Endothelial cell of umbilical vein (primary cell): Measurements from ENCODE around the gene ZNF678. TPM values are rescaled to one million over a fixed set of nuclear protein-coding genes. Genes with fewer than 3 reads are reported as not detected.
A peak's percentile ranks its signal among the peaks of the same experiment; 100 is the strongest.

Experiments used
- Bru-seq: library from RNA; stranded (reverse); fragments of 400-500 nt; gene quantifications from one replicate; lab custom pipeline; 2021; lab: Mats Ljungman, UMichigan
- BruChase-seq, 2 experiments: library from RNA; stranded (reverse); fragments of 400-500 nt; gene quantifications; one replicate each; lab custom pipeline; 2021; lab: Mats Ljungman, UMichigan
- BruUV-seq: library from RNA; stranded (reverse); fragments of 400-500 nt; replicated peaks from 2 replicates; lab custom pipeline; 2021; lab: Mats Ljungman, UMichigan
- CTCF ChIA-PET: fragments of 300-600, 350-600 bp; sonication (Branson Sonifier 250); formaldehyde crosslinking; loops from one replicate; lab custom pipeline; 2021; ENCODE audit warnings: antibody characterized with exemption, inconsistent platforms; lab: Charles Lee
- POLR2A ChIA-PET: fragments of 300-600, 350-600 bp; sonication (Branson Sonifier 250); formaldehyde crosslinking; loops from one replicate; lab custom pipeline; 2021; ENCODE audit warnings: antibody characterized with exemption, inconsistent platforms; lab: Charles Lee
- DNase-seq: peaks from one replicate; pipeline ENCODE4 v3.0.0-alpha.2; 2011; ENCODE audit warnings: low read depth, low spot score
- FAIRE-seq: peaks from 2 replicates; lab custom pipeline; 2011; peaks lifted over from hg19 to GRCh38; lab: Jason Lieb, UNC
- H2AFZ ChIP-seq: 2 replicates; pipeline ENCODE4 v1.6.0; 2012; ENCODE audit warnings: low read depth, low read length, control low read depth, inconsistent platforms
- H3K27ac ChIP-seq: 2 replicates; pipeline ENCODE4 v1.5.1; 2011; ENCODE audit warnings: low read depth, mild to moderate bottlenecking, control low read depth, low read length, moderate library complexity; ENCODE audit not compliant: insufficient read depth
- H3K27me3 ChIP-seq, 2 experiments: 2 replicates each; pipeline versions ENCODE4 v1.6.0 to v1.6.1; 2011; ENCODE audit warnings: low read length in 2 of 2, mixed read lengths in 1 of 2; ENCODE audit not compliant: control insufficient read depth in 2 of 2, insufficient read depth in 2 of 2
- H3K36me3 ChIP-seq, 2 experiments: 2 replicates in 1 of 2; 3 replicates in 1 of 2; pipeline ENCODE4 v1.5.1; 2011; ENCODE audit warnings: low read length in 2 of 2, mild to moderate bottlenecking in 1 of 2, moderate library complexity in 1 of 2; ENCODE audit not compliant: control insufficient read depth in 2 of 2, insufficient read depth in 2 of 2; ENCODE audit errors: extremely low read depth in 1 of 2
- H3K4me1 ChIP-seq: 3 replicates; pipeline ENCODE4 v1.5.1; 2011; ENCODE audit warnings: mild to moderate bottlenecking, low read length; ENCODE audit not compliant: control insufficient read depth, insufficient read depth; ENCODE audit errors: extremely low read depth
- H3K4me2 ChIP-seq: 2 replicates; pipeline ENCODE4 v1.6.1; 2011; ENCODE audit warnings: low read length, control low read depth, mixed read lengths; ENCODE audit not compliant: insufficient read depth
- H3K4me3 ChIP-seq, 3 experiments: fragments of 200-600 bp in 1 of 3; sonication (generic), shearing (Covaris generic) in 1 of 3; replicated peaks in 1 of 3; 2 replicates each; pipeline ENCODE4 v1.5.1; 2011 to 2016; ENCODE audit warnings: control low read depth in 3 of 3, low read length in 3 of 3, mild to moderate bottlenecking in 2 of 3, inconsistent platforms in 1 of 3, low read depth in 1 of 3, moderate library complexity in 1 of 3; ENCODE audit not compliant: insufficient read depth in 1 of 3
- H3K79me2 ChIP-seq: 2 replicates; pipeline ENCODE4 v1.6.0; 2012; ENCODE audit warnings: low read length, inconsistent platforms; ENCODE audit not compliant: control insufficient read depth, insufficient read depth
- H3K9ac ChIP-seq: replicated peaks from 2 replicates; pipeline ENCODE3; 2011; ENCODE audit warnings: low read length, control low read depth; ENCODE audit not compliant: insufficient read depth; ENCODE audit errors: extremely low read depth
- H3K9me1 ChIP-seq: replicated peaks from 3 replicates; pipeline ENCODE4 v1.6.0; 2011; ENCODE audit warnings: mild to moderate bottlenecking, low read length; ENCODE audit not compliant: control insufficient read depth, insufficient read depth; ENCODE audit errors: extremely low read depth
- H3K9me3 ChIP-seq: replicated peaks from 2 replicates; pipeline ENCODE4 v1.5.1; 2012; ENCODE audit warnings: low read length, inconsistent platforms; ENCODE audit not compliant: control insufficient read depth, insufficient read depth
- H4K20me1 ChIP-seq: replicated peaks from 2 replicates; pipeline ENCODE3; 2011; ENCODE audit warnings: mild to moderate bottlenecking, low read length; ENCODE audit not compliant: control insufficient read depth, insufficient read depth; ENCODE audit errors: extremely low read depth
- EZH2 ChIP-seq: IDR thresholded peaks from 2 replicates; pipeline ENCODE4 v1.6.1; 2012; ENCODE audit warnings: borderline replicate concordance, low read depth, mild to moderate bottlenecking, moderate library complexity, low read length, inconsistent platforms; ENCODE audit not compliant: severe bottlenecking
- GATA2 ChIP-seq: IDR thresholded peaks from 2 replicates; pipeline ENCODE4 v1.7.0; 2011; ENCODE audit warnings: low read depth, mild to moderate bottlenecking, moderate library complexity, mixed read lengths, low read length; ENCODE audit not compliant: insufficient read length, insufficient read depth
- JUN ChIP-seq: IDR thresholded peaks from 2 replicates; pipeline ENCODE4 v1.6.1; 2011; ENCODE audit warnings: borderline replicate concordance, low read depth; ENCODE audit not compliant: insufficient read length, insufficient read depth
- MYC ChIP-seq: IDR thresholded peaks from one replicate; pipeline ENCODE4 v1.6.1; 2011; ENCODE audit warnings: mild to moderate bottlenecking, low read depth, low read length
- POLR2A ChIP-seq: IDR thresholded peaks from 2 replicates; pipeline ENCODE4 v1.6.1; 2012; ENCODE audit warnings: low read depth, mild to moderate bottlenecking, control low read depth, low read length
- POLR2AphosphoS5 ChIP-seq: IDR thresholded peaks from 2 replicates; pipeline ENCODE4 v1.6.1; 2012; ENCODE audit warnings: low read depth, mild to moderate bottlenecking, control low read depth, low read length, moderate library complexity; ENCODE audit not compliant: insufficient read depth
- dilution Hi-C: fragments of 300-500 bp; cut with MboI; formaldehyde crosslinking; loops from one replicate; pipeline ENCODE4 v1.15.0; 2019; ENCODE audit warnings: low sequenced_read_pairs; ENCODE audit not compliant: extremely low pct_ligation_motif_present
- intact Hi-C: fragments of 100-400 bp; cut with micrococcal nuclease; formaldehyde crosslinking; loops from one replicate; pipeline ENCODE4 v1.10.0; 2022
- long read RNA-seq: library from polyadenylated mRNA; stranded (forward); transcript quantifications from one replicate; pipeline ENCODE4 v2.0.0, GENCODE V29; 2021
- polyA minus RNA-seq, 3 experiments: library from RNA; depleted of rRNA, polyadenylated mRNA; stranded (reverse); fragments of >200 nt; gene quantifications; 1 replicate in 1 of 3; 2 replicates in 2 of 3; pipeline ENCODE4 v1.2.3, GENCODE V29; 2011
- polyA plus RNA-seq, 4 experiments: library from polyadenylated mRNA; depleted of rRNA in 3 of 4; stranded (reverse) in 3 of 4; unstranded in 1 of 4; fragments of >200 nt; gene quantifications; 2 replicates each; pipeline versions ENCODE4 v1.2.1 to v1.2.3, GENCODE V29; 2011 to 2012; ENCODE audit warnings: missing spikeins in 1 of 4
- total RNA-seq: library from RNA; stranded (reverse); gene quantifications from 2 replicates; pipeline ENCODE4 v1.2.3, GENCODE V29; 2021
- TF ChIP-seq, protein P1 (sequence below), 2 donors: IDR thresholded peaks; 1 replicate in 1 of 2; 2 replicates in 1 of 2; pipeline ENCODE4 v1.5.1; 2011; ENCODE audit warnings: low read length in 2 of 2, mild to moderate bottlenecking in 2 of 2, moderate library complexity in 2 of 2, control low read depth in 1 of 2, inconsistent platforms in 1 of 2, low read depth in 1 of 2; ENCODE audit not compliant: insufficient read depth in 1 of 2; ENCODE audit errors: extremely low read depth in 1 of 2
- TF ChIP-seq, protein P2 (sequence below): IDR thresholded peaks from 2 replicates; pipeline ENCODE4 v1.6.1; 2011; ENCODE audit not compliant: insufficient read depth, insufficient read length

ZNF678 gene
- total RNA-seq, result 7.5 and 7.7 TPM in 2 replicates
- polyA plus RNA-seq, result 2.0 and 2.1 TPM in 2 replicates
- polyA plus RNA-seq (2011; cell fraction: cytosol; rRNA removed), result 2.2 and 2.3 TPM in 2 replicates
- 6.7 and 12.1 TPM in 2 replicates for polyA plus RNA-seq (2011; cell fraction: nucleus; rRNA removed)
- 3.5 and 4.3 TPM in 2 replicates for polyA plus RNA-seq (2012)
- polyA minus RNA-seq, result 16.5 and 30.7 TPM in 2 replicates
- polyA minus RNA-seq (2011; cell fraction: cytosol; rRNA and poly(A)+ RNA removed), result 3.8 TPM
- polyA minus RNA-seq (2011; cell fraction: nucleus; rRNA and poly(A)+ RNA removed), result 27.4 and 51.5 TPM in 2 replicates
- Bru-seq, nascent RNA, result percentile 79 among the genes with signal in this experiment
- BruChase-seq, experiment 1, labeled RNA remaining after a 6-hour chase, result percentile 59 among the genes with signal in this experiment
- BruChase-seq, experiment 2, labeled RNA remaining after a 2-hour chase, result percentile 70 among the genes with signal in this experiment
- long read RNA-seq, partial matches to known transcripts, result 0 of 3 reads
- long read RNA-seq, other reads (novel, unspliced or antisense), result 3 of 3 reads

DNA sequence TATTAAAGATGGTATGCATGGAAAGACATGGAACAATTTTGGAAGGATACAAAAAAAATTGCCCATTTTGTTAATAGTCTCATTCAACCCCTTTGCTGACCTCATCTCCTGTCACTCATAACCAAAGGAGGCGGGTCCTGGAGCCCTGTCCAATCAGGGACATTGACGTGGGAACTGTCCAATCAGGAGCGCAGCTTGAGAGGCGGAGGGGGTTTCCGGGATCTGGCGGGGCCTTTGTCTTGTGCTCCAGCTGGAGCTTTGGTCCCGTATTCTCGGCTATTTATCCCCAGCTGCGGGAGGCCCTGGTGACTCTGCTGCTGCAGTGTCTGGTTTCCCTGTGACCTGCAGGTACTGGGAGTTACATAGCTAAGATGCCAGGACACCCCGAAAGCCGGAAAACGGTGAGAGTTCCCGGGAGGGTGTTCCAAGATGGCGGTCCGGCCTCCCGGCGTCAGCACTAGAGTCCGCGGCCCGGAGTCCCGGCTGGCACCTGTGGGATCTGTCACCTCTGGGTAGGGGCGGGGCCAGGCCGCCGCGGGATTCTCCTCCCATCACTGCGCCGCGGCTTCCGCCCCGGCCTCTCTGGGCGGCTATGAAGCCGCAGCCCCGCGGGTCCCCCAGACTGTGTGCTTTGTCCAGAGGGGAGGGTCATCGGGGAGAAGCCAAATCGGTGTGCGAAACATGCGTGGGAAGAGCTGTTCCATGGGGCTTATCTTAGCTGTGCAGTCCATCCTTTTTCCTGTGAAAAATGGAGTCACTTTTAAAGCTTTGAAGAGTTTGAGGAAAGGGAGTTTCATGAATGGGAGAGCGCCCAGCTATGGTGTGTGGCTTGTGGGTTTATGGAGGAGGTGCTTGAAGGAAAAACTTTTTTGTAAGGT, at the start of gene ZNF678:
Gene ZNF678 (plus strand): TSS at position 233 of the 878 bp plus-strand sequence. CDS start 87,436 bp downstream, outside the sequence.
- no peaks in the 10 kb centered on the region for H3K9me3 ChIP-seq
- H3K9ac ChIP-seq, result peak within 1 kb of the TSS; percentile 97
- H3K79me2 ChIP-seq, result peaks cover 24% of the 10 kb centered on the region
- no peaks in the 10 kb centered on the region for H3K36me3 ChIP-seq
- H4K20me1 ChIP-seq, result no peaks in the 10 kb centered on the region
- TF ChIP-seq POLR2A (peak; percentile 55), MYC (no peak), GATA2 (no peak), JUN (no peak), EZH2 (no peak), POLR2AphosphoS5 (peak; percentile 26)
- TF ChIP-seq, protein P1, sequence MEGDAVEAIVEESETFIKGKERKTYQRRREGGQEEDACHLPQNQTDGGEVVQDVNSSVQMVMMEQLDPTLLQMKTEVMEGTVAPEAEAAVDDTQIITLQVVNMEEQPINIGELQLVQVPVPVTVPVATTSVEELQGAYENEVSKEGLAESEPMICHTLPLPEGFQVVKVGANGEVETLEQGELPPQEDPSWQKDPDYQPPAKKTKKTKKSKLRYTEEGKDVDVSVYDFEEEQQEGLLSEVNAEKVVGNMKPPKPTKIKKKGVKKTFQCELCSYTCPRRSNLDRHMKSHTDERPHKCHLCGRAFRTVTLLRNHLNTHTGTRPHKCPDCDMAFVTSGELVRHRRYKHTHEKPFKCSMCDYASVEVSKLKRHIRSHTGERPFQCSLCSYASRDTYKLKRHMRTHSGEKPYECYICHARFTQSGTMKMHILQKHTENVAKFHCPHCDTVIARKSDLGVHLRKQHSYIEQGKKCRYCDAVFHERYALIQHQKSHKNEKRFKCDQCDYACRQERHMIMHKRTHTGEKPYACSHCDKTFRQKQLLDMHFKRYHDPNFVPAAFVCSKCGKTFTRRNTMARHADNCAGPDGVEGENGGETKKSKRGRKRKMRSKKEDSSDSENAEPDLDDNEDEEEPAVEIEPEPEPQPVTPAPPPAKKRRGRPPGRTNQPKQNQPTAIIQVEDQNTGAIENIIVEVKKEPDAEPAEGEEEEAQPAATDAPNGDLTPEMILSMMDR (IDR thresholded peaks at IDR 0.05; ENCODE audit: extremely low read depth in 1 of 2, insufficient read depth in 1 of 2, low read depth in 1 of 2, low read length in 2 of 2), result no peak
- TF ChIP-seq, protein P2, sequence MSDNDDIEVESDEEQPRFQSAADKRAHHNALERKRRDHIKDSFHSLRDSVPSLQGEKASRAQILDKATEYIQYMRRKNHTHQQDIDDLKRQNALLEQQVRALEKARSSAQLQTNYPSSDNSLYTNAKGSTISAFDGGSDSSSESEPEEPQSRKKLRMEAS, result no peak
- peak within 1 kb of the TSS; percentile 91 for H2AFZ ChIP-seq
- H3K9me1 ChIP-seq, result no peaks in the 10 kb centered on the region
- H3K4me1 ChIP-seq, result peaks cover 5% of the 10 kb centered on the region
- peak; percentile 94 for DNase-seq
- H3K27me3 ChIP-seq, result peaks cover 19 to 27% of the 10 kb centered on the region in 2 experiments
- H3K4me3 ChIP-seq, result peak within 1 kb of the TSS; percentile 70 to 90 (median 90)
- H3K4me2 ChIP-seq, result peak within 1 kb of the TSS; percentile 70
- ChIA-PET POLR2A (interaction anchor here (0.7 kb wide), 1 partner anchor 624 kb away, joined by 8 read pairs; no protein-coding TSS in a partner anchor), CTCF (interaction anchor here (3.5 kb wide), 1 partner anchor 22 kb away, joined by 27 read pairs; no protein-coding TSS in a partner anchor)
- dilution Hi-C loops (no loop called here), intact Hi-C loops (loop anchor here (1.0 to 10.0 kb wide), 4 partner anchors 21 to 521 kb away; partner anchors contain the start of gene ARF1)
- peak within 1 kb of the TSS; percentile 94 for H3K27ac ChIP-seq
- TSS peak; percentile 79 for BruUV-seq
- peak; percentile 99 for FAIRE-seq
